ENCODE results near the gene HOXD9. TPM values are rescaled to one million over a fixed set of nuclear protein-coding genes. Genes with fewer than 3 reads are reported as not detected.

Gene HOXD9
- polyA plus RNA-seq (2011; rRNA removed) (not detected in 2 replicates), polyA minus RNA-seq (2011; rRNA and poly(A)+ RNA removed) (not detected in 2 replicates)

DNA sequence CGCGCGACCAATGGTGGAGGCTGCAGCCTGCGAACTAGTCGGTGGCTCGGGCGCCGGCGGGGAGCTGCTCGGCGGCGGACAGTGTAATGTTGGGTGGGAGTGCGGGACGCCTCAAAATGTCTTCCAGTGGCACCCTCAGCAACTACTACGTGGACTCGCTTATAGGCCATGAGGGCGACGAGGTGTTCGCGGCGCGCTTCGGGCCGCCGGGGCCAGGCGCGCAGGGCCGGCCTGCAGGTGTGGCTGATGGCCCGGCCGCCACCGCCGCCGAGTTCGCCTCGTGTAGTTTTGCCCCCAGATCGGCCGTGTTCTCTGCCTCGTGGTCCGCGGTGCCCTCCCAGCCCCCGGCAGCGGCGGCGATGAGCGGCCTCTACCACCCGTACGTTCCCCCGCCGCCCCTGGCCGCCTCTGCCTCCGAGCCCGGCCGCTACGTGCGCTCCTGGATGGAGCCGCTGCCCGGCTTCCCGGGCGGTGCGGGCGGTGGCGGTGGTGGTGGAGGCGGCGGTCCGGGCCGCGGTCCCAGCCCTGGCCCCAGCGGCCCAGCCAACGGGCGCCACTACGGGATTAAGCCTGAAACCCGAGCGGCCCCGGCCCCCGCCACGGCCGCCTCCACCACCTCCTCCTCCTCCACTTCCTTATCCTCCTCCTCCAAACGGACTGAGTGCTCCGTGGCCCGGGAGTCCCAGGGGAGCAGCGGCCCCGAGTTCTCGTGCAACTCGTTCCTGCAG lies at the start of gene HOXD9:
HOXD9 (plus strand) TSS at position 37 of the 728 bp plus-strand sequence; CDS start at position 87, 50 bp downstream.
- no peak for DNase-seq (ENCODE audit: low read depth, low spot score)
- H3K27me3 ChIP-seq (ENCODE audit: control insufficient read depth, insufficient read depth, low read length) = peaks cover 91% of the 10 kb centered on the region
- no peak within 1 kb of the TSS for H3K27ac ChIP-seq (ENCODE audit: low read depth, low read length)
- H3K4me3 ChIP-seq (ENCODE audit: low read depth, low read length) = no peak within 1 kb of the TSS
- CTCF ChIA-PET = interaction anchor here (1.3 to 6.3 kb wide), 4 partner anchors 332 to 530 kb away, joined by 3 to 184 read pairs (median 12); no protein-coding TSS in a partner anchor
- peaks cover 6% of the 10 kb centered on the region for H3K9me3 ChIP-seq (ENCODE audit: control insufficient read depth, insufficient read depth, low read length)
- TF ChIP-seq, protein P1, sequence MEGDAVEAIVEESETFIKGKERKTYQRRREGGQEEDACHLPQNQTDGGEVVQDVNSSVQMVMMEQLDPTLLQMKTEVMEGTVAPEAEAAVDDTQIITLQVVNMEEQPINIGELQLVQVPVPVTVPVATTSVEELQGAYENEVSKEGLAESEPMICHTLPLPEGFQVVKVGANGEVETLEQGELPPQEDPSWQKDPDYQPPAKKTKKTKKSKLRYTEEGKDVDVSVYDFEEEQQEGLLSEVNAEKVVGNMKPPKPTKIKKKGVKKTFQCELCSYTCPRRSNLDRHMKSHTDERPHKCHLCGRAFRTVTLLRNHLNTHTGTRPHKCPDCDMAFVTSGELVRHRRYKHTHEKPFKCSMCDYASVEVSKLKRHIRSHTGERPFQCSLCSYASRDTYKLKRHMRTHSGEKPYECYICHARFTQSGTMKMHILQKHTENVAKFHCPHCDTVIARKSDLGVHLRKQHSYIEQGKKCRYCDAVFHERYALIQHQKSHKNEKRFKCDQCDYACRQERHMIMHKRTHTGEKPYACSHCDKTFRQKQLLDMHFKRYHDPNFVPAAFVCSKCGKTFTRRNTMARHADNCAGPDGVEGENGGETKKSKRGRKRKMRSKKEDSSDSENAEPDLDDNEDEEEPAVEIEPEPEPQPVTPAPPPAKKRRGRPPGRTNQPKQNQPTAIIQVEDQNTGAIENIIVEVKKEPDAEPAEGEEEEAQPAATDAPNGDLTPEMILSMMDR (IDR thresholded peaks at IDR 0.05; ENCODE audit: low read depth, low read length) = no peak
- POLR2A ChIA-PET = no interaction called here

DNA sequence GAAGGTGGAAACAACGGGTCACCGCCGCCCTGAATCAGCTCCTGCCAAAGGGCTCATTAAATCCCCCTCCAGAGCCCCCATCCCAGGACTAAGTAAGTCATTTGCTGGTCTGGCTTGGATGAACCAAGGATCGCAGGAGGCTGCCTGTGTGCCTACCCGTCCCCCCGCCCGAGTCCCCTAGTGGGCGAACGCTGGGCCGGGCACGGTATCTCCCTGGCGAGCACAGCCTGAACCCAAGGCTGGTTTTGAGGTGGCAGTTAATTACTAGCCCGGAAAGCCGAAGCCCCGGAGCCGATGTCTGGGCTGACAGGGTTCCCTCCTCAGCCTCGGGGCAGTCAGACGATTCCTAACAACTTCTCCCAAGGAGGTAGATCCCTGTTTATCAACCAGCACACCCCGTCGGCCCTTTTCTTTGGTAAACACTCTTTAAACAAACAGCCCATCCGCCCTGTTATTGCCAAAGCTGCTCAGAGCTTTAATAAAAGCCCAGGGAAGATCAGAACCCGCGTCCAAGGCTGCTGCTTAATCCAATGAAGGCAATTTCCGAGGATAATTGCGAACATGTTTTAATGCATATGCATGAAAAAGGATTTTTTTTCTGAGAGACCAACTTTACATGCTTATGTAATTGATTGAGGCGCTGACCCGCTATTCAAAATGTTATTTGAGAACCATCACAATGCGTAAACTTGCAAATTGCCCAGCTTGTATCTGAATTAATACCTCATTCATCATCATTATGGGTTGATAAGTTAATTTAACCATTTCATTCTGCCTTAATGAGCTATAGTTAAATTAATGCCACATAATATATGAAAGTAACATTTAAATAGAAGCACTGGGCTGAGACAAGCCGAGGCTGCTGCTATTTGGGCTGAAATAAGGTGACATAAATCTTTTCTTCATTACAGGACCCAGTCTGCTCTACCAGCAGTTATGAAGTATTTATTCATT lies 49.3 kb upstream of the HOXD9 start:
- no peak overlapping the region for H3K27ac ChIP-seq (ENCODE audit: low read depth, low read length)
- no peak overlapping the region for H3K4me3 ChIP-seq (ENCODE audit: low read depth, low read length)
- peaks cover 84% of the 10 kb centered on the region for H3K27me3 ChIP-seq (ENCODE audit: control insufficient read depth, insufficient read depth, low read length)
- TF ChIP-seq, protein P1 (IDR thresholded peaks at IDR 0.05; ENCODE audit: low read depth, low read length) = no peak
- ChIA-PET POLR2A (no interaction called here), CTCF (no interaction called here)
- no peaks in the 10 kb centered on the region; the same call in 1 of the 2 replicates for H3K9me3 ChIP-seq (ENCODE audit: control insufficient read depth, insufficient read depth, low read length)
- no peak for DNase-seq (ENCODE audit: low read depth, low spot score)

DNA sequence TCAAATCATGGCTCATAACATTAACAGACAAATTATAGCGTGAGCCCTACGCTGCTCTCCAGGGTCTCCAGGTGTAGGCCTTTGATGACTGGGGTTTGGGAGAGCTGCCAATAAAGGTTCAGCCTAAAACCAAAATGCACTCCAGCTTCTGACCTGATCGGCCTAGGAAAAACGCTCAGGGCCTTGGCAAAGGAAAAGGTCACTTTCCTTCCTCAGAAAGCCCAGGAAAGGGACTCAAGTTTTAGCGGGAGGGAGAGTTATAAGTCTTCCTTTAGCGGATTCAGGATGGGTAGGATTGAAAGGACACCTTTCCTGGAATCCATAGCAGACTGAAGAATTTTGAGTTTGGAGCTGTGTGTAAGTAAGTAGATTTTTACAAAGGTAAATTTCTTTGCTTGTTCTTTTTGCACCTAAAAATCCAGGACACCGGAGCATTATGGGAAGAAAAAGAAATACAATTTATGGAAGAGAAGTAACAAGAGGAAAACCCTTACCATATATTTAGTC lies 47.5 kb upstream of the HOXD9 start:
- ChIA-PET CTCF (interaction anchor here (0.7 to 2.1 kb wide), 2 partner anchors 13 to 385 kb away, joined by 3 to 8 read pairs; no protein-coding TSS in a partner anchor), POLR2A (no interaction called here)

DNA sequence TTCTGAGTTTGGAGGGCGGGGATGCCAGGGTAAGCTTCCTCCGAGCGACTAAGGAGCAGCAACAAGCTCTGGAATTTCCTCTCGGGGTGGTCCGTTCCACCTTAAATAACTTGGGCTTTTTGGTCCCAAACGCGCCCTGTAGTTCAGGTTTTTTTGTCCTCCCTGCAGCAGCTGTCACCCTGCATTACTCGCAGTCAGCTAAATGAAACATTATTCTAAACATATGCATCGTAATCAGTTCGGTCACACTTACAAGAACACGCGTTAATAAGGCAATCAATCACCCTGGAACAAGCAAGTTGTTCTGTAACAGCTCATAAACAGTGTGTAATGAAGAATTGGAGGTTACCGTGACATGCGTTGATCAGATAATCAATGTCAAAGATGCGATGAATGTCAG lies 47.0 kb upstream of the HOXD9 start:
- POLR2A ChIA-PET = no interaction called here
- CTCF ChIA-PET = interaction anchor here (2.1 kb wide), 1 partner anchor 13 kb away, joined by 8 read pairs; no protein-coding TSS in a partner anchor
- peaks cover 83% of the 10 kb centered on the region for H3K27me3 ChIP-seq (ENCODE audit: control insufficient read depth, insufficient read depth, low read length)

More for the DNA sequence above, 47.5 kb upstream of the HOXD9 start:
- DNase-seq (ENCODE audit: low read depth, low spot score) = no peak
- H3K27ac ChIP-seq (ENCODE audit: low read depth, low read length) = no peak overlapping the region
- TF ChIP-seq, protein P1 (IDR thresholded peaks at IDR 0.05; ENCODE audit: low read depth, low read length) = no peak
- no peak overlapping the region for H3K4me3 ChIP-seq (ENCODE audit: low read depth, low read length)
- peaks cover 85% of the 10 kb centered on the region for H3K27me3 ChIP-seq (ENCODE audit: control insufficient read depth, insufficient read depth, low read length)
- H3K9me3 ChIP-seq (ENCODE audit: control insufficient read depth, insufficient read depth, low read length) = no peaks in the 10 kb centered on the region; the same call in 1 of the 2 replicates

More for the DNA sequence above, 47.0 kb upstream of the HOXD9 start:
- TF ChIP-seq, protein P1 (IDR thresholded peaks at IDR 0.05; ENCODE audit: low read depth, low read length) = no peak
- DNase-seq (ENCODE audit: low read depth, low spot score) = no peak
- Histone ChIP-seq H3K9me3 (ENCODE audit: control insufficient read depth, insufficient read depth, low read length) (peaks cover under 1% of the 10 kb centered on the region; the same call in 1 of the 2 replicates), H3K27ac (ENCODE audit: low read depth, low read length) (no peak overlapping the region), H3K4me3 (ENCODE audit: low read depth, low read length) (no peak overlapping the region)

Measured in AG04450 (cell line).